ENCODE data around the gene NFATC2. TPM values are rescaled to one million over a fixed set of nuclear protein-coding genes. Genes with fewer than 3 reads are reported as not detected.

The NFATC2 gene
- polyA plus RNA-seq, 1 of the 3 experiments (the other 2 are of a cell fraction), result 0.36 TPM

DNA sequence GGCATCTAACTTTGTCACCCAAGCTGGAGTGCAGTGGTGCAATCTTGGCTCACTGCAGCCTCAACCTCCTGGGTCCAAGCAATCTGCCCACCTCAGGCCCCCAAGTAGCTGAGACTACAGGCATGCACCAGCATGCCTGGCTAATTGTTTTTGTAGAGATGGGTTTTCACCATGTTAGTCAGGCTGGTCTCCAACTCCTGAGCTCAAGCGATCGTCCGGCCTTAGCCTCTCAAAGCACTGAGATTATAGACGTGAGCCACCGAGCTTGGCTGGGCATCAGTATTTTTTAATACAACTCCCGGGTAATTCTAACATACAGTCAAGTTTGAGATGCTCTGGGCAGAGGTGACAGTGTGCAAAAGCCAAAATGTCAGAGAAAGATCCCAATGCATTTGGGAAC is 73.5 kb downstream of the NFATC2 start:
- WGBS (ENCODE audit: low lambda C conversion rate), result 99% methylated on average over 6 of the region's 6 CpGs
- CTCF ChIA-PET, result interaction anchor here (1.7 to 2.0 kb wide), 2 partner anchors 38 to 96 kb away, joined by 4 to 8 read pairs; no protein-coding TSS in a partner anchor
- no peaks in the 10 kb centered on the region for H3K9me2 ChIP-seq

DNA sequence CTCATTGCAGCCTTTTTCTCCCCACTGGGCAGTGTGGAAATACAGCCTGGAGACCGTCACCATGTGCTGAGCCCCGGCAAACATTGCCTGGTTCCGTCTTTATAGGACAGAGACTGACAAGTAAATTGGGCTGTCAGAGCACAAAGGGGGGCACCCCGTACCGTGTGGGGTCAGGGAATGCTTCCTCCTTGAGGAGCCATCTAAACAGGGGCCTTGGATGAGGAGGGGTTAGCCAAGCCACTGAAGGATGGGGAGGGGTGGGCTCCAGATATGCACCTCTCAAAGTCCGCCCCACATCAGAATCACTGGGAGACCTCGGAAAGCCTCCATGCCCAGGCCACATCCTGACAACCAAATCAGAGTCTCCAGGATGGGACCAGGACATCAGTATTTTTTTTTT is 73.9 kb downstream of the NFATC2 start:
- Histone ChIP-seq H3K79me2 (ENCODE audit: insufficient read depth) (no peaks in the 10 kb centered on the region), H3K36me3 (replicated peaks in 1 of 2; ENCODE audit: control insufficient read depth in 1 of 2, insufficient read depth in 2 of 2, low read length in 1 of 2) (no peaks in the 10 kb centered on the region), H3K27ac (ENCODE audit: low read depth in 2 of 2, low read length in 1 of 2) (no peak overlapping the region), H2AFZ (ENCODE audit: low read depth) (no peak overlapping the region), H3F3A (replicated peaks; ENCODE audit: insufficient read depth) (no peaks in the 10 kb centered on the region), H3K4me3 (ENCODE audit: low read depth in 2 of 2, low read length in 1 of 2) (no peak overlapping the region), H3K9ac (no peak overlapping the region), H3K9me2 (no peaks in the 10 kb centered on the region), H3K4me2 (no peak overlapping the region), H3K4me1 (ENCODE audit: control insufficient read depth in 1 of 2, insufficient read depth in 2 of 2, low read depth in 1 of 2, low read length in 1 of 2) (peaks cover 0 to 10% of the 10 kb centered on the region in 2 experiments; a peak in 1 of 4 replicates), H3K27me3 (ENCODE audit: insufficient read depth) (no peaks in the 10 kb centered on the region), H3K9me3 (no peaks in the 10 kb centered on the region), H4K20me1 (ENCODE audit: insufficient read depth) (no peaks in the 10 kb centered on the region)
- DNase-seq, result no peak
- TF ChIP-seq ELF1 (IDR thresholded peaks at IDR 0.05), result no peak
- TF ChIP-seq, protein P1, sequence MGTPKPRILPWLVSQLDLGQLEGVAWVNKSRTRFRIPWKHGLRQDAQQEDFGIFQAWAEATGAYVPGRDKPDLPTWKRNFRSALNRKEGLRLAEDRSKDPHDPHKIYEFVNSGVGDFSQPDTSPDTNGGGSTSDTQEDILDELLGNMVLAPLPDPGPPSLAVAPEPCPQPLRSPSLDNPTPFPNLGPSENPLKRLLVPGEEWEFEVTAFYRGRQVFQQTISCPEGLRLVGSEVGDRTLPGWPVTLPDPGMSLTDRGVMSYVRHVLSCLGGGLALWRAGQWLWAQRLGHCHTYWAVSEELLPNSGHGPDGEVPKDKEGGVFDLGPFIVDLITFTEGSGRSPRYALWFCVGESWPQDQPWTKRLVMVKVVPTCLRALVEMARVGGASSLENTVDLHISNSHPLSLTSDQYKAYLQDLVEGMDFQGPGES (IDR thresholded peaks at IDR 0.05; ENCODE audit: low read depth, low read length), result no peak
- no peak for TF ChIP-seq YY1 (IDR thresholded peaks at IDR 0.05; ENCODE audit: low read depth)
- no peak for TF ChIP-seq TAF1 (IDR thresholded peaks at IDR 0.05; ENCODE audit: borderline replicate concordance, low read depth, low read length)
- TF ChIP-seq, protein P2, sequence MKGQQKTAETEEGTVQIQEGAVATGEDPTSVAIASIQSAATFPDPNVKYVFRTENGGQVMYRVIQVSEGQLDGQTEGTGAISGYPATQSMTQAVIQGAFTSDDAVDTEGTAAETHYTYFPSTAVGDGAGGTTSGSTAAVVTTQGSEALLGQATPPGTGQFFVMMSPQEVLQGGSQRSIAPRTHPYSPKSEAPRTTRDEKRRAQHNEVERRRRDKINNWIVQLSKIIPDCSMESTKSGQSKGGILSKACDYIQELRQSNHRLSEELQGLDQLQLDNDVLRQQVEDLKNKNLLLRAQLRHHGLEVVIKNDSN (IDR thresholded peaks at IDR 0.05; ENCODE audit: borderline replicate concordance, low read depth), result no peak
- TF ChIP-seq RXRA (IDR thresholded peaks at IDR 0.05; ENCODE audit: borderline replicate concordance, low read depth), result no peak
- TF ChIP-seq PBX3 (IDR thresholded peaks at IDR 0.05), result no peak
- TF ChIP-seq FOSL2 (IDR thresholded peaks at IDR 0.05; ENCODE audit: borderline replicate concordance, low read depth), result no peak
- no peak for TF ChIP-seq TCF12 (IDR thresholded peaks at IDR 0.05)
- no peak for TF ChIP-seq EZH2phosphoT487 (IDR thresholded peaks at IDR 0.05; ENCODE audit: borderline replicate concordance, low read depth)
- TF ChIP-seq SIN3A (IDR thresholded peaks at IDR 0.05; ENCODE audit: borderline replicate concordance, low read depth, low read length), result no peak
- TF ChIP-seq RCOR1 (IDR thresholded peaks at IDR 0.05; ENCODE audit: low read length), result no peak
- TF ChIP-seq TEAD4 (IDR thresholded peaks at IDR 0.05; ENCODE audit: borderline replicate concordance, insufficient read depth), result no peak
- no peak for TF ChIP-seq CHD2 (IDR thresholded peaks at IDR 0.05; ENCODE audit: low read length, partially characterized antibody)
- 89% methylated on average over 7 of the region's 7 CpGs for WGBS (ENCODE audit: low lambda C conversion rate)
- POLR2A ChIA-PET, result no interaction called here
- CTCF ChIA-PET, result interaction anchor here (2.0 kb wide), 1 partner anchor 39 kb away, joined by 4 read pairs; no protein-coding TSS in a partner anchor

More for the DNA sequence above, 73.5 kb downstream of the NFATC2 start:
- POLR2A ChIA-PET, result no interaction called here
- Histone ChIP-seq H2AFZ (ENCODE audit: low read depth) (no peak overlapping the region), H3K9ac (no peak overlapping the region), H3F3A (replicated peaks; ENCODE audit: insufficient read depth) (no peaks in the 10 kb centered on the region), H3K36me3 (replicated peaks in 1 of 2; ENCODE audit: control insufficient read depth in 1 of 2, insufficient read depth in 2 of 2, low read length in 1 of 2) (no peaks in the 10 kb centered on the region), H3K4me1 (ENCODE audit: control insufficient read depth in 1 of 2, insufficient read depth in 2 of 2, low read depth in 1 of 2, low read length in 1 of 2) (peaks cover 0 to 10% of the 10 kb centered on the region in 2 experiments; a peak in 1 of 4 replicates), H3K4me3 (ENCODE audit: low read depth in 2 of 2, low read length in 1 of 2) (no peak overlapping the region), H3K79me2 (ENCODE audit: insufficient read depth) (no peaks in the 10 kb centered on the region), H3K27ac (ENCODE audit: low read depth in 2 of 2, low read length in 1 of 2) (no peak overlapping the region), H3K9me3 (no peaks in the 10 kb centered on the region), H4K20me1 (ENCODE audit: insufficient read depth) (no peaks in the 10 kb centered on the region), H3K27me3 (ENCODE audit: insufficient read depth) (no peaks in the 10 kb centered on the region), H3K4me2 (no peak overlapping the region)
- no peak for TF ChIP-seq FOXM1 (IDR thresholded peaks at IDR 0.05; ENCODE audit: low read depth)
- TF ChIP-seq TCF12 (IDR thresholded peaks at IDR 0.05), result no peak
- no peak for TF ChIP-seq USF2 (IDR thresholded peaks at IDR 0.05; ENCODE audit: borderline replicate concordance, low read depth, low read length)
- TF ChIP-seq NRF1 (IDR thresholded peaks at IDR 0.05; ENCODE audit: low read depth, low read length), result no peak
- no peak for TF ChIP-seq GABPA (IDR thresholded peaks at IDR 0.05; ENCODE audit: low read depth)
- no peak for DNase-seq
